Stomach (tissue), 4 donors: ENCODE measurements around the gene NTRK3.

ENCODE experiments used
- CTCF ChIP-seq, 7 experiments: fragments of 450-650 bp in 4 of 7; fragments of 200-600 bp in 3 of 7; sonication (generic) in 3 of 7; IDR thresholded peaks; one replicate each; pipeline ENCODE4 v1.5.1; 2016 to 2019; ENCODE audit warnings: antibody characterized with exemption in 7 of 7, control low read depth in 2 of 7, mild to moderate bottlenecking in 1 of 7
- EP300 ChIP-seq: sonication (generic); formaldehyde crosslinking; IDR thresholded peaks from one replicate; pipeline ENCODE4 v1.6.1; 2017; ENCODE audit warnings: antibody characterized with exemption
- POLR2A ChIP-seq, 4 donors: fragments of 450-650 bp; IDR thresholded peaks; one replicate each; pipeline ENCODE4 v1.6.1; 2016; ENCODE audit warnings: antibody characterized with exemption in 4 of 4, control low read depth in 2 of 4, mild to moderate bottlenecking in 1 of 4, moderate library complexity in 1 of 4
- POLR2AphosphoS5 ChIP-seq, 3 donors: sonication (generic); formaldehyde crosslinking; IDR thresholded peaks; one replicate each; pipeline ENCODE4 v1.6.1; 2016; ENCODE audit warnings: antibody characterized with exemption in 3 of 3

GRCh38 chr15:87919064-87919463 lies 337.5 kb downstream of the NTRK3 start:
- TF ChIP-seq CTCF (IDR thresholded peaks at IDR 0.05) (no peak), POLR2AphosphoS5 (IDR thresholded peaks at IDR 0.05) (no peak), EP300 (no peak), POLR2A (IDR thresholded peaks at IDR 0.05) (no peak)
